G401.6 (cell line): Measurements from ENCODE around the gene NFATC2.

Source experiments
- FAIRE-seq: peaks from 2 replicates; lab custom pipeline; 2012; peaks lifted over from hg19 to GRCh38; lab: Jason Lieb, UNC

The NFATC2 gene

GRCh38 chr20:51412333-51412871, 130.1 kb downstream of the NFATC2 start:
- FAIRE-seq = no peak

- no peak for FAIRE-seq
Observed at GRCh38 chr20:51411870-51412269, 130.6 kb downstream of the NFATC2 start.

GRCh38 chr20:51410586-51411325, 131.8 kb downstream of the NFATC2 start:
- FAIRE-seq = no peak

- FAIRE-seq = no peak
Observed at GRCh38 chr20:51409192-51409880, 133.2 kb downstream of the NFATC2 start.

GRCh38 chr20:51404297-51405060, 138.0 kb downstream of the NFATC2 start:
- FAIRE-seq = no peak

- no peak for FAIRE-seq
Observed at GRCh38 chr20:51403466-51404220, 138.9 kb downstream of the NFATC2 start.

- FAIRE-seq = no peak
Observed at GRCh38 chr20:51402201-51402600, 140.3 kb downstream of the NFATC2 start.

GRCh38 chr20:51401496-51401895, 141.0 kb downstream of the NFATC2 start:
- no peak for FAIRE-seq

GRCh38 chr20:51400051-51400926, 142.2 kb downstream of the NFATC2 start:
- no peak for FAIRE-seq

- no peak for FAIRE-seq
Observed at GRCh38 chr20:51399006-51399890, 143.3 kb downstream of the NFATC2 start.

- no peak for FAIRE-seq
Observed at GRCh38 chr20:51398552-51398951, 144.0 kb downstream of the NFATC2 start.

GRCh38 chr20:51398083-51398482, 144.4 kb downstream of the NFATC2 start:
- FAIRE-seq = no peak

- FAIRE-seq = no peak
Observed at GRCh38 chr20:51397137-51397536, 145.4 kb downstream of the NFATC2 start.

GRCh38 chr20:51396365-51396909, 146.1 kb downstream of the NFATC2 start:
- FAIRE-seq = no peak

- no peak for FAIRE-seq
Observed at GRCh38 chr20:51394706-51395105, 147.8 kb downstream of the NFATC2 start.

- no peak for FAIRE-seq
Observed at GRCh38 chr20:51393571-51393970, 148.9 kb downstream of the NFATC2 start.

- FAIRE-seq = no peak
Observed at GRCh38 chr20:51392614-51393186, 149.8 kb downstream of the NFATC2 start.

- no peak for FAIRE-seq
Observed at GRCh38 chr20:51391926-51392325, 150.6 kb downstream of the NFATC2 start.

GRCh38 chr20:51389543-51390264, 152.8 kb downstream of the NFATC2 start:
- FAIRE-seq = no peak
